Endothelial cell of umbilical vein (primary cell): Measurements from ENCODE around the gene EPN2. TPM values are rescaled to one million over a fixed set of nuclear protein-coding genes. Genes with fewer than 3 reads are reported as not detected.

Experiments
- BruUV-seq: library from RNA; stranded (reverse); fragments of 400-500 nt; replicated peaks from 2 replicates; lab custom pipeline; 2021; lab: Mats Ljungman, UMichigan
- CTCF ChIA-PET: fragments of 300-600, 350-600 bp; sonication (Branson Sonifier 250); formaldehyde crosslinking; loops from one replicate; lab custom pipeline; 2021; ENCODE audit warnings: antibody characterized with exemption, inconsistent platforms; lab: Charles Lee
- POLR2A ChIA-PET: fragments of 300-600, 350-600 bp; sonication (Branson Sonifier 250); formaldehyde crosslinking; loops from one replicate; lab custom pipeline; 2021; ENCODE audit warnings: antibody characterized with exemption, inconsistent platforms; lab: Charles Lee
- DNase-seq: peaks from one replicate; pipeline ENCODE4 v3.0.0-alpha.2; 2011; ENCODE audit warnings: low read depth, low spot score
- FAIRE-seq: peaks from 2 replicates; lab custom pipeline; 2011; peaks lifted over from hg19 to GRCh38; lab: Jason Lieb, UNC
- H2AFZ ChIP-seq: 2 replicates; pipeline ENCODE4 v1.6.0; 2012; ENCODE audit warnings: low read depth, low read length, control low read depth, inconsistent platforms
- H3K27ac ChIP-seq: 2 replicates; pipeline ENCODE4 v1.5.1; 2011; ENCODE audit warnings: low read depth, mild to moderate bottlenecking, control low read depth, low read length, moderate library complexity; ENCODE audit not compliant: insufficient read depth
- H3K27me3 ChIP-seq, 2 experiments: 2 replicates each; pipeline versions ENCODE4 v1.6.0 to v1.6.1; 2011; ENCODE audit warnings: low read length in 2 of 2, mixed read lengths in 1 of 2; ENCODE audit not compliant: control insufficient read depth in 2 of 2, insufficient read depth in 2 of 2
- H3K36me3 ChIP-seq, 2 experiments: 2 replicates in 1 of 2; 3 replicates in 1 of 2; pipeline ENCODE4 v1.5.1; 2011; ENCODE audit warnings: low read length in 2 of 2, mild to moderate bottlenecking in 1 of 2, moderate library complexity in 1 of 2; ENCODE audit not compliant: control insufficient read depth in 2 of 2, insufficient read depth in 2 of 2; ENCODE audit errors: extremely low read depth in 1 of 2
- H3K4me1 ChIP-seq: 3 replicates; pipeline ENCODE4 v1.5.1; 2011; ENCODE audit warnings: mild to moderate bottlenecking, low read length; ENCODE audit not compliant: control insufficient read depth, insufficient read depth; ENCODE audit errors: extremely low read depth
- H3K4me2 ChIP-seq: 2 replicates; pipeline ENCODE4 v1.6.1; 2011; ENCODE audit warnings: low read length, control low read depth, mixed read lengths; ENCODE audit not compliant: insufficient read depth
- H3K4me3 ChIP-seq, 3 experiments: fragments of 200-600 bp in 1 of 3; sonication (generic), shearing (Covaris generic) in 1 of 3; replicated peaks in 1 of 3; 2 replicates each; pipeline ENCODE4 v1.5.1; 2011 to 2016; ENCODE audit warnings: control low read depth in 3 of 3, low read length in 3 of 3, mild to moderate bottlenecking in 2 of 3, inconsistent platforms in 1 of 3, low read depth in 1 of 3, moderate library complexity in 1 of 3; ENCODE audit not compliant: insufficient read depth in 1 of 3
- H3K79me2 ChIP-seq: 2 replicates; pipeline ENCODE4 v1.6.0; 2012; ENCODE audit warnings: low read length, inconsistent platforms; ENCODE audit not compliant: control insufficient read depth, insufficient read depth
- H3K9ac ChIP-seq: replicated peaks from 2 replicates; pipeline ENCODE3; 2011; ENCODE audit warnings: low read length, control low read depth; ENCODE audit not compliant: insufficient read depth; ENCODE audit errors: extremely low read depth
- H3K9me1 ChIP-seq: replicated peaks from 3 replicates; pipeline ENCODE4 v1.6.0; 2011; ENCODE audit warnings: mild to moderate bottlenecking, low read length; ENCODE audit not compliant: control insufficient read depth, insufficient read depth; ENCODE audit errors: extremely low read depth
- H3K9me3 ChIP-seq: replicated peaks from 2 replicates; pipeline ENCODE4 v1.5.1; 2012; ENCODE audit warnings: low read length, inconsistent platforms; ENCODE audit not compliant: control insufficient read depth, insufficient read depth
- H4K20me1 ChIP-seq: replicated peaks from 2 replicates; pipeline ENCODE3; 2011; ENCODE audit warnings: mild to moderate bottlenecking, low read length; ENCODE audit not compliant: control insufficient read depth, insufficient read depth; ENCODE audit errors: extremely low read depth
- EZH2 ChIP-seq: IDR thresholded peaks from 2 replicates; pipeline ENCODE4 v1.6.1; 2012; ENCODE audit warnings: borderline replicate concordance, low read depth, mild to moderate bottlenecking, moderate library complexity, low read length, inconsistent platforms; ENCODE audit not compliant: severe bottlenecking
- FOS ChIP-seq: IDR thresholded peaks from 2 replicates; pipeline ENCODE4 v1.6.1; 2011; ENCODE audit warnings: mild to moderate bottlenecking, low read length, moderate library complexity, borderline replicate concordance; ENCODE audit not compliant: insufficient read depth
- GATA2 ChIP-seq: IDR thresholded peaks from 2 replicates; pipeline ENCODE4 v1.7.0; 2011; ENCODE audit warnings: low read depth, mild to moderate bottlenecking, moderate library complexity, mixed read lengths, low read length; ENCODE audit not compliant: insufficient read length, insufficient read depth
- JUN ChIP-seq: IDR thresholded peaks from 2 replicates; pipeline ENCODE4 v1.6.1; 2011; ENCODE audit warnings: borderline replicate concordance, low read depth; ENCODE audit not compliant: insufficient read length, insufficient read depth
- MYC ChIP-seq: IDR thresholded peaks from one replicate; pipeline ENCODE4 v1.6.1; 2011; ENCODE audit warnings: mild to moderate bottlenecking, low read depth, low read length
- POLR2A ChIP-seq: IDR thresholded peaks from 2 replicates; pipeline ENCODE4 v1.6.1; 2012; ENCODE audit warnings: low read depth, mild to moderate bottlenecking, control low read depth, low read length
- POLR2AphosphoS5 ChIP-seq: IDR thresholded peaks from 2 replicates; pipeline ENCODE4 v1.6.1; 2012; ENCODE audit warnings: low read depth, mild to moderate bottlenecking, control low read depth, low read length, moderate library complexity; ENCODE audit not compliant: insufficient read depth
- dilution Hi-C: fragments of 300-500 bp; cut with MboI; formaldehyde crosslinking; loops from one replicate; pipeline ENCODE4 v1.15.0; 2019; ENCODE audit warnings: low sequenced_read_pairs; ENCODE audit not compliant: extremely low pct_ligation_motif_present
- intact Hi-C: fragments of 100-400 bp; cut with micrococcal nuclease; formaldehyde crosslinking; loops from one replicate; pipeline ENCODE4 v1.10.0; 2022
- polyA plus RNA-seq, 4 experiments: library from polyadenylated mRNA; depleted of rRNA in 3 of 4; stranded (reverse) in 3 of 4; unstranded in 1 of 4; fragments of >200 nt; gene quantifications; 2 replicates each; pipeline versions ENCODE4 v1.2.1 to v1.2.3, GENCODE V29; 2011 to 2012; ENCODE audit warnings: missing spikeins in 1 of 4
- total RNA-seq: library from RNA; stranded (reverse); gene quantifications from 2 replicates; pipeline ENCODE4 v1.2.3, GENCODE V29; 2021
- TF ChIP-seq, protein P1 (sequence below), 2 donors: IDR thresholded peaks; 1 replicate in 1 of 2; 2 replicates in 1 of 2; pipeline ENCODE4 v1.5.1; 2011; ENCODE audit warnings: low read length in 2 of 2, mild to moderate bottlenecking in 2 of 2, moderate library complexity in 2 of 2, control low read depth in 1 of 2, inconsistent platforms in 1 of 2, low read depth in 1 of 2; ENCODE audit not compliant: insufficient read depth in 1 of 2; ENCODE audit errors: extremely low read depth in 1 of 2
- TF ChIP-seq, protein P2 (sequence below): IDR thresholded peaks from 2 replicates; pipeline ENCODE4 v1.6.1; 2011; ENCODE audit not compliant: insufficient read depth, insufficient read length

EPN2 gene
- total and polyA plus RNA-seq, 2 donors (not counting 3 experiments of a cell fraction or from before 2014, with no cell fraction given) = 40.3 to 70.5 TPM

DNA sequence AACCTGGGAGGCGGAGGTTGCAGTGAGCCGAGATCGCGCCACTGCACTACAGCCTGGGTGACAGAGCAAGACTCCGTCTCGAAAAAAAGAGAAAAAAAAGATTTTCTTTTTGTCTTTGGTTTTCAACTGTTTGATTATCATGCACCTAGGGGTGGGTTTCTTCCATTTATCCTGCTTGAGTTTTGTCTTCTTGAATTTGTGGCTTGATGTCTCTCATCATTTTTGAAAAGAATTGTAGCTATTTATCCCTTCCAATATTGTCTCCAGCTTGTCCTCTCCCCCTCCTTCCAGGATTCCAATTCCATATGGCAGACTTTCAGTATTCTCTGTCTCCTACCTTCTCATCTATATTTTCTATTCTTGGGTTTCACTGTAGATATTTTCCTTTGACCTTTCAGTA lies 117.6 kb downstream of the EPN2 start:
- Histone ChIP-seq H3K27ac (no peak overlapping the region), H3K4me2 (no peak overlapping the region), H3K4me3 (no peak overlapping the region), H3K9ac (no peak overlapping the region), H3K4me1 (no peaks in the 10 kb centered on the region), H3K79me2 (no peaks in the 10 kb centered on the region), H3K9me1 (no peaks in the 10 kb centered on the region), H4K20me1 (no peaks in the 10 kb centered on the region), H3K36me3 (peaks cover 0 to 2% of the 10 kb centered on the region in 2 experiments), H3K27me3 (no peaks in the 10 kb centered on the region), H2AFZ (no peak overlapping the region), H3K9me3 (no peaks in the 10 kb centered on the region)
- ChIA-PET POLR2A (no interaction called here), CTCF (interaction anchor here (1.5 to 2.7 kb wide), 4 partner anchors 8 to 408 kb away, joined by 6 to 30 read pairs (median 7); partner anchors contain the start of gene B9D1)
- FAIRE-seq = no peak
- intact Hi-C loops = no loop called here
- no peak for DNase-seq
- TF ChIP-seq GATA2 = no peak
- no TSS peak for BruUV-seq
- dilution Hi-C loops = no loop called here

DNA sequence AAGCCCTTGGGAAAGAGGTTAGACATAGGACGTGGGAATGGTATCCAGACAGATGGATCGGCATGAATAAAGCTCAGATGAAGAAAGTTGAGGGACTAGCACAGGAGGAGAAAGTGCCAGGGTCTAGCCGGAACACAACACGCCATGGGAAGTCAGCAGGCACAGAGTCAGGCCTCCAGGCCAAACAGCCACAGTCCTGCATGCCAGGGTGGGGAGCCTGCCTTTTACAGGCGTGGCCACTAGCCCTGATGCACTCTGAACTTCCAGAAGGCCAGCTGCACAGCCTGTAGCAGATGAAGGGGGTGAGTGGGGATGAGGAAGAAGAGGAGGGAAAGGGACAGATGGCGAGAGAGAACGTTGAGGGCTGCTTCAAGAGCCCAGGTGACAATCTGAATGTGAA lies 120.2 kb downstream of the EPN2 start:
- Histone ChIP-seq H3K4me2 (no peak overlapping the region), H3K9me3 (no peaks in the 10 kb centered on the region), H3K27ac (no peak overlapping the region), H3K79me2 (no peaks in the 10 kb centered on the region), H4K20me1 (no peaks in the 10 kb centered on the region), H3K4me1 (peaks cover 8% of the 10 kb centered on the region), H3K4me3 (no peak overlapping the region), H2AFZ (no peak overlapping the region), H3K36me3 (peaks cover 0 to 2% of the 10 kb centered on the region in 2 experiments), H3K27me3 (no peaks in the 10 kb centered on the region), H3K9me1 (no peaks in the 10 kb centered on the region), H3K9ac (no peak overlapping the region)
- dilution Hi-C loops = no loop called here
- intact Hi-C loops = no loop called here
- POLR2A ChIA-PET = no interaction called here
- FAIRE-seq (no peak), DNase-seq (no peak)
- BruUV-seq = no TSS peak
- CTCF ChIA-PET = no interaction called here
- TF ChIP-seq POLR2AphosphoS5 (no peak), GATA2 (no peak), EZH2 (no peak), POLR2A (no peak), FOS (no peak), JUN (no peak), MYC (no peak)
- TF ChIP-seq, protein P1, sequence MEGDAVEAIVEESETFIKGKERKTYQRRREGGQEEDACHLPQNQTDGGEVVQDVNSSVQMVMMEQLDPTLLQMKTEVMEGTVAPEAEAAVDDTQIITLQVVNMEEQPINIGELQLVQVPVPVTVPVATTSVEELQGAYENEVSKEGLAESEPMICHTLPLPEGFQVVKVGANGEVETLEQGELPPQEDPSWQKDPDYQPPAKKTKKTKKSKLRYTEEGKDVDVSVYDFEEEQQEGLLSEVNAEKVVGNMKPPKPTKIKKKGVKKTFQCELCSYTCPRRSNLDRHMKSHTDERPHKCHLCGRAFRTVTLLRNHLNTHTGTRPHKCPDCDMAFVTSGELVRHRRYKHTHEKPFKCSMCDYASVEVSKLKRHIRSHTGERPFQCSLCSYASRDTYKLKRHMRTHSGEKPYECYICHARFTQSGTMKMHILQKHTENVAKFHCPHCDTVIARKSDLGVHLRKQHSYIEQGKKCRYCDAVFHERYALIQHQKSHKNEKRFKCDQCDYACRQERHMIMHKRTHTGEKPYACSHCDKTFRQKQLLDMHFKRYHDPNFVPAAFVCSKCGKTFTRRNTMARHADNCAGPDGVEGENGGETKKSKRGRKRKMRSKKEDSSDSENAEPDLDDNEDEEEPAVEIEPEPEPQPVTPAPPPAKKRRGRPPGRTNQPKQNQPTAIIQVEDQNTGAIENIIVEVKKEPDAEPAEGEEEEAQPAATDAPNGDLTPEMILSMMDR (IDR thresholded peaks at IDR 0.05; ENCODE audit: extremely low read depth in 1 of 2, insufficient read depth in 1 of 2, low read depth in 1 of 2, low read length in 2 of 2) = no peak
- TF ChIP-seq, protein P2, sequence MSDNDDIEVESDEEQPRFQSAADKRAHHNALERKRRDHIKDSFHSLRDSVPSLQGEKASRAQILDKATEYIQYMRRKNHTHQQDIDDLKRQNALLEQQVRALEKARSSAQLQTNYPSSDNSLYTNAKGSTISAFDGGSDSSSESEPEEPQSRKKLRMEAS = no peak
